HUES6 (cell line): ENCODE measurements around the gene PPM1H.
"Not testable (repeated sequence)": the region's sequence is repeated elsewhere in the genome, so short reads cannot be mapped to it uniquely, and the experiment has no call there.

Source experiments
- H3K27ac ChIP-seq: 2 replicates; pipeline ENCODE4 v1.7.0; 2013; ENCODE audit warnings: low read depth, mild to moderate bottlenecking, low read length, inconsistent platforms
- H3K27me3 ChIP-seq: 2 replicates; pipeline ENCODE4 v1.6.1; 2013; ENCODE audit warnings: low read length; ENCODE audit not compliant: control insufficient read depth, insufficient read depth
- H3K36me3 ChIP-seq: 2 replicates; pipeline ENCODE4 v1.6.1; 2013; ENCODE audit warnings: low read length; ENCODE audit not compliant: control insufficient read depth, insufficient read depth
- H3K4me1 ChIP-seq: 2 replicates; pipeline ENCODE4 v1.6.1; 2013; ENCODE audit warnings: low read length; ENCODE audit not compliant: control insufficient read depth, insufficient read depth
- H3K4me3 ChIP-seq: 2 replicates; pipeline ENCODE4 v1.5.1; 2013; ENCODE audit warnings: low read depth, low read length
- H3K9ac ChIP-seq: one replicate; pipeline ENCODE4 v1.6.1; 2013; ENCODE audit warnings: mild to moderate bottlenecking, low read length
- H3K9me3 ChIP-seq: 2 replicates; pipeline ENCODE4 v1.6.1; 2013; ENCODE audit warnings: low read depth, low read length; ENCODE audit not compliant: control insufficient read depth, insufficient read depth

PPM1H gene

DNA sequence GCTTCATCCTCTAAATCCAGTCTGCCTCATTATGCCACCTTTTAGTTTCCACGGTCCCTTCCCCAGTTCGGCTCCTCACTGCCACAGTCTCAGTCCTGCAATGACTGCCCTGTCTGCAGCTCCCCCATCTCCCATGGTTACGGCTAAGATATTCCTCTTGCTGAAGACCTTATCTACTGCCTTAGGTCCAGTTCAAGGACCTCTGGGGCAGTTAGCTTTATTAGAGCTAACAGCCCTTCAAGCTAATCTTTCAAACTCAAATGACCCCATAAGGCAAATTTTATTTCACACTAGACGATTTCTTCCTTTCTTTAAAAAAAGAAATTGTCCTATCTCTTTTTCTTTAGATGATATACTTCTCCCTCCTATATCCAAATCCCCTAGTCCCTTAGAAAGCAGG, 253.6 kb downstream of the PPM1H start:
- Histone ChIP-seq H3K9me3 (peaks cover 17% of the 10 kb centered on the region), H3K36me3 (peaks cover 16% of the 10 kb centered on the region), H3K27me3 (no peaks in the 10 kb centered on the region), H3K4me1 (peaks cover 21% of the 10 kb centered on the region), H3K27ac (no peak overlapping the region), H3K9ac (no peak overlapping the region), H3K4me3 (no peak overlapping the region)

GRCh38 chr12:62679608-62680007, 255.3 kb downstream of the PPM1H start:
- Histone ChIP-seq H3K27ac (no peak overlapping the region), H3K27me3 (no peaks in the 10 kb centered on the region), H3K9ac (no peak overlapping the region), H3K4me3 (no peak overlapping the region), H3K4me1 (peaks cover 11% of the 10 kb centered on the region), H3K36me3 (peaks cover 26% of the 10 kb centered on the region), H3K9me3 (peaks cover 20% of the 10 kb centered on the region)

GRCh38 chr12:62677355-62677754, 257.6 kb downstream of the PPM1H start:
- Histone ChIP-seq H3K4me3 (no peak overlapping the region), H3K27me3 (no peaks in the 10 kb centered on the region), H3K9ac (no peak overlapping the region), H3K27ac (no peak overlapping the region), H3K4me1 (peaks cover 7% of the 10 kb centered on the region; the same call in 1 of the 2 replicates), H3K36me3 (peaks cover 29% of the 10 kb centered on the region), H3K9me3 (peaks cover 20% of the 10 kb centered on the region)

DNA sequence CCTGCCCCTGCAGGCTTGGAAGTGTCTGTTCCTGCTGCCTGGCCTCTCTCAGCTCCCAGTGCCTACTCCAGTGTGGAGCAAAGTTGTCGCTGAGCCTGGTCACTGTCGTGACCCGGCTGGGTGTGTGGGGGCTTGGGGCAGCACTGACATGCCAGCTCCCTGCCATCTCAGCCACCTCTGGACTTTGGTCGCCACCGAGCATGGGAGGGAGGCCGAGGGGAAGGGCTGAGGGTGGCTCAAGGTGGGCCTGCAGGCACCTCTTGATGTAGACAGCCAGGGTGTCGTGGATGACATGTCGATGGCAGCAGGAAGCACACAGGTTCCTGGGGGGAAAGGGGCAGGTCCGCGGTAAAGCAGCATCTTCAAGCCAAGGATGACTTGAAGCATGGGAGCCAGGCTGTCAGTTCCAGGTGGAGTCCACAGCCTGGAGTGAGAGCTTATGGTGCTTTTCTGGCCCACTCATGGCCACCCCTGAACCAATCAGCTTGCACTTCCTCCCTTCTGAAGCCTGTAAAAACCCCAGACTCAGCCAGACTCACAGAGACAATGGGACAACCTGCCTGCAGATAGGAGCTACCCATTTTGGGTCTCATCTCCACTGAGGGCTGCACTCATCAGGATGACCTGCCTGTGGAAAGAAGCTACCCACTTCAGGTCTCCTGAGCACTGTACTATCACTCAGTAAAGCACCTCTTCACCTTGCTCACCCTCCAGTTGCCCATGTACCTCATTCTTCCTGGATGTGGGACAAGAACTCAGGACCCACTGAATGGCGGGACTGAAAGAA, 258.2 kb downstream of the PPM1H start:
- no peak overlapping the region for H3K27ac ChIP-seq
- peaks cover 35% of the 10 kb centered on the region for H3K36me3 ChIP-seq
- no peak overlapping the region for H3K9ac ChIP-seq
- no peaks in the 10 kb centered on the region for H3K27me3 ChIP-seq
- H3K4me3 ChIP-seq: no peak overlapping the region
- peaks cover 7% of the 10 kb centered on the region; the same call in 1 of the 2 replicates for H3K4me1 ChIP-seq
- peaks cover 20% of the 10 kb centered on the region for H3K9me3 ChIP-seq

DNA sequence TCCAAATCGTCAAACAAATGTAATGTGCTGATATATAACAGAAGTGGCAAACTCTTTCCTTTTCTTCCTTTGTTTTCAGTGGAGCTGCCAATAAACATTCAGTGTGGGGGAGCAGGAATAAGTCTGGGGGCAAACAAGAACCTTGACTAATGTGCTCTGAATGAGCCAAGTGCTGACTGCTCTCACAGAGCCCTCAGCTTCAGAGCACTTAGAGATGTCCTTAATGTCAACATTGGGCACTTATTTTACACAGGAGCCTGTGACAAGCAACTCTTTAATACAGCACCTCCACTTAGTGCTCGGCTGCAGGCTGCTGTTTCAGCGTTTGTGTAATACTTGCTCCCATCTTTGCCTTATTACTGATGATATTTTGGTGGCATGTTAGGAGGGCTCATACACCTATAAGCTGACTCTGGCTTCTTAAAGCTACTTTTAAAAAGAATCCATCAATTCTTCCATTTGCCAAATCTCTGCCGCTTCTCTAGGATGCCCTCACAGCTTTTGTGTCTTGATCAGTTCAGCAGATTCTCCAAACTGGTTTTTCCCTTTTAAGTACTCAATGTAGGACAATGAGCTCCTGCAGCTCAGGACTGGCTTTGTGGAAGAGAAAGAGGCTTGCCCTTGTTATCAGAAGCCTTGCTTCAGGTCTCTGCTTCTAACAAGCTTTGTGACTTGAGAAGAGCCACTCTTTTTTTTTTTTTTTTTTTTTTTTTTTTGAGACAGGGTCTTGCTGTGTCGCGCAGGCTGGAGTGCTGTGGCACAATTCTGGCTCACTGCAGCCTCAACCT, 261.7 kb downstream of the PPM1H start:
- no peak overlapping the region for H3K4me3 ChIP-seq
- peaks cover 7% of the 10 kb centered on the region; the same call in 1 of the 2 replicates for H3K4me1 ChIP-seq
- H3K9ac ChIP-seq: no peak overlapping the region
- no peak overlapping the region for H3K27ac ChIP-seq
- peaks cover 38% of the 10 kb centered on the region for H3K36me3 ChIP-seq
- H3K27me3 ChIP-seq: no peaks in the 10 kb centered on the region
- H3K9me3 ChIP-seq: peaks cover 20% of the 10 kb centered on the region

DNA sequence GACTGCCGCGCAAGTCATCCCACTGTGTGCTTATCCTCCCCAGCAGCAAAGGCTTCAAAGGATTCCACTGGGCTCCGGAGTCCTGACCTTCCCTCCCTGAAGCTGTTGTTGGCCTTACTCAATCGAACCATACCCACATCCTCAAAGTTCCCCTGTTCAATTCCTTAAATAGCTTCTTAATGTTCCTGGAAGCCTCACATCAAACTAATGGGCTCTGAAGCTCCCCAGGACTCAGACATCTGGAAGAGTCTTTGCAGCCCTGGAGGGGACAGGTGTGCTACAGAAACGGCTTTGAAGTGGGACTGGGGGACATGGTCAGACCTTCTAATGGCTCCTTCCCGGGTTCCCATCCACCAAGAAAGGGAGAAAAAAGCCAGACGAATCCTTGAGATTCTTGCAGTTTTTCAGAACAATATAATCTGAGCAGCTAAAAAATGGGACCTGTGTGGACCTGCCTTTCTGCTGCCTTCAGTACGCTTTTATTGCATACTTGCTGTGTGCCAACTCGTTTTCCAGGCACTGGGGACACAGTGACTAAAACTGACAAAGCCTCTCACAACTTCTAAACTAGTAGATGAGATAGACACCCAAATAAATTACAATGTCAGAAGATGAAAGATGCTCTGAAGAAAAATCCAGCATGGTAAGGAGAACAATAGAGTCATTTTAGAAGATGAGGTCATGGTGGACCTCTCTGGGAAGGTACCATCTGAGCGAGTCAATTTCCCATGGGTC, 263.8 kb downstream of the PPM1H start:
- Histone ChIP-seq H3K9me3 (peaks cover 1% of the 10 kb centered on the region; the same call in 1 of the 2 replicates), H3K36me3 (peaks cover 25% of the 10 kb centered on the region), H3K4me3 (no peak overlapping the region), H3K4me1 (peaks cover 7% of the 10 kb centered on the region; the same call in 1 of the 2 replicates), H3K27me3 (no peaks in the 10 kb centered on the region), H3K9ac (no peak overlapping the region), H3K27ac (no peak overlapping the region)

- Histone ChIP-seq H3K9me3 (no peaks in the 10 kb centered on the region), H3K4me1 (peaks cover 7% of the 10 kb centered on the region; the same call in 1 of the 2 replicates), H3K27ac (no peak overlapping the region), H3K27me3 (no peaks in the 10 kb centered on the region), H3K4me3 (no peak overlapping the region), H3K9ac (no peak overlapping the region), H3K36me3 (peaks cover 15% of the 10 kb centered on the region)
Measured at GRCh38 chr12:62668782-62669181, 266.2 kb downstream of the PPM1H start.

GRCh38 chr12:62664951-62665350, 270.0 kb downstream of the PPM1H start:
- H3K27me3 ChIP-seq, H3K9ac ChIP-seq, H3K27ac ChIP-seq, H3K4me3 ChIP-seq, H3K9me3 ChIP-seq, H3K36me3 ChIP-seq: not testable (repeated sequence)
- peaks cover 13% of the 10 kb centered on the region for H3K4me1 ChIP-seq

DNA sequence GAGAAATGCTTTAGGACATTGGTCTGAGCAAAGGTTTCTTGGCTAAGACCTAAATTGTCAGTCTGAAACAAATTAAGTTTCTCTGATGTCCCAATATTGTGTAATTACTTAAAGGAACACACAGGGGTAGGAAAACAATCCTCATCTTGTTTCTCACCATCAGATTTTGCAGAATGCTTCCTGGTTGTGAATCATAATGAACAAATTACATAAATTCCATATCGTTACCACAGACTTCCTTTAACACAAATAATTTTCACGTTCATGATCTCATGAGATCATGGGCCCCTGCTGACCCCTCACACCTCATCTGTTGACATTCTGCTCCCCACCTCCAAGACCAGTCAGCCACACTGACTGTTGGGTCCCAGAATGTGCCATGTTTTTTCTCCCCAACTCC, 274.2 kb downstream of the PPM1H start:
- Histone ChIP-seq H3K9me3 (no peaks in the 10 kb centered on the region), H3K36me3 (no peaks in the 10 kb centered on the region; the same call in 1 of the 2 replicates), H3K4me1 (peaks cover 53% of the 10 kb centered on the region), H3K4me3 (no peak overlapping the region), H3K27me3 (no peaks in the 10 kb centered on the region; the same call in 1 of the 2 replicates), H3K9ac (no peak overlapping the region), H3K27ac (peak overlapping the region; percentile 72)

- Histone ChIP-seq H3K36me3 (no peaks in the 10 kb centered on the region), H3K9ac (peak overlapping the region; percentile 45), H3K27me3 (peaks cover 9% of the 10 kb centered on the region; the same call in 1 of the 2 replicates), H3K9me3 (no peaks in the 10 kb centered on the region), H3K4me3 (peak overlapping the region; percentile 2; the same call in 1 of the 2 replicates), H3K27ac (peak overlapping the region; percentile 72), H3K4me1 (peaks cover 64% of the 10 kb centered on the region)
Measured at GRCh38 chr12:62659453-62660295, 275.3 kb downstream of the PPM1H start.
